Measurements from ENCODE around the gene MAPK8IP1. TPM values are rescaled to one million over a fixed set of nuclear protein-coding genes. Genes with fewer than 3 reads are reported as not detected.

Gene MAPK8IP1
- polyA plus RNA-seq, 1 donor from 2014 or later = 58.8 TPM

DNA sequence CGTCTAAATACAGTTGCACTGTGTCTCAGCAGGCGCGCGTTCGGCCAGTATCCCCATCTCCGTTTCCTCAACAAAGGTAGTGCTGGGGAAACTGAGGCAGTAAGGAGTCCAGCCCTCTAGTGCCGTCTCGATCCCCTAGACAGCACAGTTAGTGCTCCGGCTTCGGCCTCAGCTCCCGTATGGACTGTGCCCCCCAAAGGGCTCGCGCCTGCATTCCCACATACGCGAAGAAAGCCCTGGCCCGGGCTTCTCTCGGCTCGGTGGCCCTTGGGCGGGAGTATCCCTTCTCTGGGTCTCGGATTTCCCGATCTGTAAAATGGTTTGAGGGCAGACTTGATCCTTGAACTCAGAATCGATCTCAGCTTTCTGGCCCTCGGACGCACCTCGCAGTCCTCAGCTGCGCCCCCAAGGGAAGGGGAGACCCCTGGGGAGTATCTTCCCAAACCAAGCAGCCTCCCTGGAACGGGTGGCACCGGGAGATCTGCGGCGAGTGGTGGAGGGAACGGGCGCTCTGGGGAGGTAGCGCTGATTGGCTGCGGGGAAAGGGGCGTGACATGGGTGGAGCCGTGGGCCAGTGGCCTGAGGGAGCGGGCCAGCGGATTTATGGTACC lies 33.0 kb downstream of the MAPK8IP1 start:
- H3K9me3 ChIP-seq (ENCODE audit: low read length) = no peaks in the 10 kb centered on the region

DNA sequence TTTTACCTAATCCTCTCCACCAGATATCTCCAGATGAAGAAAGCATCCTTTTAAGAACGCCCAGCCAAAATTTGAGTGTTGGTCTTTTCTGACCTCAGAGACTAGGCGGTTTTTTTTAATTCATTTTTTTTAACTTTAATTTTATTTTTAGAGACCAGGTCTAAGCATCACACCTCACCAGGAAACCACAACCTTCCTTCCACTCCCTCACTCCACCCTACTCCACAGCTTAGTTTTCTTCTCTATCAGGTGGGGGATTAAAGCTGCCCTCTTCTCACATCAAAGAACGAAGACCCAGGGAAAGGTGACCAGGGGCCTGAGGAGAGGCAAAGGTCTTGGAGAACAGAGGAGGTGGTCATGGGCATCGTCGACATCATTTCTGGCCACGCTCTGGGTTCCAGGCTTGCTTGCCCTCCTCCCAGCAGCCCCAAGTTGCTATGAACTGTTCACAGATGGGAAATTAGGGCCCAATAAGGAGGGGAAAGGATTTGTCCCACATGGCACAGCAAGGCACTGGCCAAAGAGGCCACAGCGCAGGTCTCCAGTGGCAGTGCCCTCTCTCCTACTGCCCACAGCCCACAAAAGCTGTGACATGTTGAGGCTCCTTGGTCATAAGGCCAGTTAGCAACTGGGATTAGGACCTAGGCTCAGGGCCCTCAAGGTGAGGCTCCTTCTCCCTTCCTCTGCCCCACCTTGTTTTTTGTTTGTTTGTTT lies 33.7 kb downstream of the MAPK8IP1 start:
- Histone ChIP-seq H4K20me1 (ENCODE audit: insufficient read depth) (no peaks in the 10 kb centered on the region), H3K9me2 (ENCODE audit: insufficient read depth, low read length) (no peaks in the 10 kb centered on the region), H3K27me3 (ENCODE audit: insufficient read depth, low read depth, low read length) (peaks cover 31% of the 10 kb centered on the region), H3K36me3 (ENCODE audit: insufficient read depth, low read length) (no peaks in the 10 kb centered on the region), H3K9ac (ENCODE audit: low read length) (no peak overlapping the region), H3K9me3 (ENCODE audit: low read length) (no peaks in the 10 kb centered on the region), H3K27ac (ENCODE audit: low read length) (no peak overlapping the region), H3F3A (ENCODE audit: insufficient read depth, low read length, poor library complexity, severe bottlenecking) (peaks cover 8% of the 10 kb centered on the region), H3K4me3 (ENCODE audit: low read length) (peak overlapping the region; percentile 98), H2AFZ (ENCODE audit: low read depth, low read length) (no peak overlapping the region), H3K79me2 (replicated peaks; ENCODE audit: insufficient read depth, low read length) (peaks cover 6% of the 10 kb centered on the region), H3K4me2 (ENCODE audit: low read length) (no peak overlapping the region)
- no peak for TF ChIP-seq MXI1 (conservative IDR thresholded peaks at IDR 0.05; ENCODE audit: poor library complexity, severe bottlenecking)
- TF ChIP-seq POLR2AphosphoS5 (IDR thresholded peaks at IDR 0.05) = no peak
- no peak for TF ChIP-seq SMC3 (conservative IDR thresholded peaks at IDR 0.05; ENCODE audit: poor library complexity)
- no peak for TF ChIP-seq TAF1 (IDR thresholded peaks at IDR 0.05; ENCODE audit: low read depth)
- TF ChIP-seq EP300 (conservative IDR thresholded peaks at IDR 0.05; ENCODE audit: poor library complexity, severe bottlenecking) = no peak
- TF ChIP-seq EZH2 (IDR thresholded peaks at IDR 0.05; ENCODE audit: borderline replicate concordance, insufficient read depth, low read length, poor library complexity, severe bottlenecking) = no peak
- no peak for TF ChIP-seq RAD21 (conservative IDR thresholded peaks at IDR 0.05)
- TF ChIP-seq, protein P1, sequence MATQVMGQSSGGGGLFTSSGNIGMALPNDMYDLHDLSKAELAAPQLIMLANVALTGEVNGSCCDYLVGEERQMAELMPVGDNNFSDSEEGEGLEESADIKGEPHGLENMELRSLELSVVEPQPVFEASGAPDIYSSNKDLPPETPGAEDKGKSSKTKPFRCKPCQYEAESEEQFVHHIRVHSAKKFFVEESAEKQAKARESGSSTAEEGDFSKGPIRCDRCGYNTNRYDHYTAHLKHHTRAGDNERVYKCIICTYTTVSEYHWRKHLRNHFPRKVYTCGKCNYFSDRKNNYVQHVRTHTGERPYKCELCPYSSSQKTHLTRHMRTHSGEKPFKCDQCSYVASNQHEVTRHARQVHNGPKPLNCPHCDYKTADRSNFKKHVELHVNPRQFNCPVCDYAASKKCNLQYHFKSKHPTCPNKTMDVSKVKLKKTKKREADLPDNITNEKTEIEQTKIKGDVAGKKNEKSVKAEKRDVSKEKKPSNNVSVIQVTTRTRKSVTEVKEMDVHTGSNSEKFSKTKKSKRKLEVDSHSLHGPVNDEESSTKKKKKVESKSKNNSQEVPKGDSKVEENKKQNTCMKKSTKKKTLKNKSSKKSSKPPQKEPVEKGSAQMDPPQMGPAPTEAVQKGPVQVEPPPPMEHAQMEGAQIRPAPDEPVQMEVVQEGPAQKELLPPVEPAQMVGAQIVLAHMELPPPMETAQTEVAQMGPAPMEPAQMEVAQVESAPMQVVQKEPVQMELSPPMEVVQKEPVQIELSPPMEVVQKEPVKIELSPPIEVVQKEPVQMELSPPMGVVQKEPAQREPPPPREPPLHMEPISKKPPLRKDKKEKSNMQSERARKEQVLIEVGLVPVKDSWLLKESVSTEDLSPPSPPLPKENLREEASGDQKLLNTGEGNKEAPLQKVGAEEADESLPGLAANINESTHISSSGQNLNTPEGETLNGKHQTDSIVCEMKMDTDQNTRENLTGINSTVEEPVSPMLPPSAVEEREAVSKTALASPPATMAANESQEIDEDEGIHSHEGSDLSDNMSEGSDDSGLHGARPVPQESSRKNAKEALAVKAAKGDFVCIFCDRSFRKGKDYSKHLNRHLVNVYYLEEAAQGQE (IDR thresholded peaks at IDR 0.05; ENCODE audit: borderline replicate concordance) = no peak
- TF ChIP-seq, protein P2, sequence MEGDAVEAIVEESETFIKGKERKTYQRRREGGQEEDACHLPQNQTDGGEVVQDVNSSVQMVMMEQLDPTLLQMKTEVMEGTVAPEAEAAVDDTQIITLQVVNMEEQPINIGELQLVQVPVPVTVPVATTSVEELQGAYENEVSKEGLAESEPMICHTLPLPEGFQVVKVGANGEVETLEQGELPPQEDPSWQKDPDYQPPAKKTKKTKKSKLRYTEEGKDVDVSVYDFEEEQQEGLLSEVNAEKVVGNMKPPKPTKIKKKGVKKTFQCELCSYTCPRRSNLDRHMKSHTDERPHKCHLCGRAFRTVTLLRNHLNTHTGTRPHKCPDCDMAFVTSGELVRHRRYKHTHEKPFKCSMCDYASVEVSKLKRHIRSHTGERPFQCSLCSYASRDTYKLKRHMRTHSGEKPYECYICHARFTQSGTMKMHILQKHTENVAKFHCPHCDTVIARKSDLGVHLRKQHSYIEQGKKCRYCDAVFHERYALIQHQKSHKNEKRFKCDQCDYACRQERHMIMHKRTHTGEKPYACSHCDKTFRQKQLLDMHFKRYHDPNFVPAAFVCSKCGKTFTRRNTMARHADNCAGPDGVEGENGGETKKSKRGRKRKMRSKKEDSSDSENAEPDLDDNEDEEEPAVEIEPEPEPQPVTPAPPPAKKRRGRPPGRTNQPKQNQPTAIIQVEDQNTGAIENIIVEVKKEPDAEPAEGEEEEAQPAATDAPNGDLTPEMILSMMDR (IDR thresholded peaks at IDR 0.05; ENCODE audit: poor library complexity, severe bottlenecking) = no peak

More for the DNA sequence above, 33.0 kb downstream of the MAPK8IP1 start:
- Histone ChIP-seq H4K20me1 (ENCODE audit: insufficient read depth) (no peaks in the 10 kb centered on the region), H3K4me3 (ENCODE audit: low read length) (peak overlapping the region; percentile 98), H3K9me2 (ENCODE audit: insufficient read depth, low read length) (no peaks in the 10 kb centered on the region), H3K27ac (ENCODE audit: low read length) (peak overlapping the region; percentile 90), H3K36me3 (ENCODE audit: insufficient read depth, low read length) (no peaks in the 10 kb centered on the region), H3K9ac (ENCODE audit: low read length) (peak overlapping the region; percentile 90), H3K27me3 (ENCODE audit: insufficient read depth, low read depth, low read length) (peaks cover 27% of the 10 kb centered on the region), H2AFZ (ENCODE audit: low read depth, low read length) (peak overlapping the region; percentile 94), H3K4me2 (ENCODE audit: low read length) (peak overlapping the region; percentile 23), H3K79me2 (replicated peaks; ENCODE audit: insufficient read depth, low read length) (peaks cover 6% of the 10 kb centered on the region), H3F3A (ENCODE audit: insufficient read depth, low read length, poor library complexity, severe bottlenecking) (peaks cover 8% of the 10 kb centered on the region)
- peak; percentile 38 for TF ChIP-seq POLR2AphosphoS5 (IDR thresholded peaks at IDR 0.05)
- TF ChIP-seq, protein P1 (IDR thresholded peaks at IDR 0.05; ENCODE audit: borderline replicate concordance) = no peak
